Measurements from ENCODE around the gene MIPOL1. TPM values are rescaled to one million over a fixed set of nuclear protein-coding genes. Genes with fewer than 3 reads are reported as not detected.

Gene MIPOL1
- total and polyA plus RNA-seq, 2 of the 13 experiments (the other 11 are each of a cell fraction or from before 2014, with no cell fraction given) = 8.6 to 34.2 TPM

- TF ChIP-seq HHEX (CRISPR knock-in tag; IDR thresholded peaks at IDR 0.05) = peak; percentile 96
- TF ChIP-seq NFYC (CRISPR knock-in tag; IDR thresholded peaks at IDR 0.05) = peak; percentile 63
- peak; percentile 54; the same call in 1 of the 2 replicates for TF ChIP-seq ZNF770 (CRISPR knock-in tag; IDR thresholded peaks at IDR 0.05)
- 0 out of 2 replicates have a peak, but pooled peaks have one; percentile 51 for TF ChIP-seq PBX3 (CRISPR knock-in tag; IDR thresholded peaks at IDR 0.05; ENCODE audit: borderline replicate concordance)
- no peak for TF ChIP-seq NR0B2 (CRISPR knock-in tag; IDR thresholded peaks at IDR 0.05)
- TF ChIP-seq ESRRA (CRISPR knock-in tag; IDR thresholded peaks at IDR 0.05; ENCODE audit: low read depth) = peak; percentile 77; the same call in 1 of the 2 replicates
- peak; percentile 95 for TF ChIP-seq ELF3 (CRISPR knock-in tag; IDR thresholded peaks at IDR 0.05)
- TF ChIP-seq ZNF687 (CRISPR knock-in tag; IDR thresholded peaks at IDR 0.05) = no peak
- no peak for TF ChIP-seq PLRG1 (conservative IDR thresholded peaks at IDR 0.05)
- no peak for TF ChIP-seq SRSF9 (IDR thresholded peaks at IDR 0.05; ENCODE audit: borderline replicate concordance, insufficient read depth, low read depth, low read length, poor library complexity, severe bottlenecking)
- peak; percentile 76 for TF ChIP-seq CBX1 (IDR thresholded peaks at IDR 0.05; ENCODE audit: low read depth)
- TF ChIP-seq ZNF564 (CRISPR knock-in tag; IDR thresholded peaks at IDR 0.05) = peak; percentile 77
- no peak for TF ChIP-seq PLSCR1 (CRISPR knock-in tag; IDR thresholded peaks at IDR 0.05; ENCODE audit: borderline replicate concordance)
- TF ChIP-seq ZBTB46 (CRISPR knock-in tag; IDR thresholded peaks at IDR 0.05; ENCODE audit: borderline replicate concordance) = peak; percentile 99; the same call in 1 of the 2 replicates
- TF ChIP-seq IRX3 (CRISPR knock-in tag; IDR thresholded peaks at IDR 0.05; ENCODE audit: borderline replicate concordance, low read depth) = peak; percentile 64; the same call in 1 of the 2 replicates
- peak; percentile 57 for TF ChIP-seq STAG1 (CRISPR knock-in tag; IDR thresholded peaks at IDR 0.05)
These were observed 349.1 kb downstream of the MIPOL1 start (continued) for GRCh38 chr14:37546621-37547447.
